GM12801 (cell line): ENCODE data around the gene MBP.

Experiments
- TF ChIP-seq, protein P1 (sequence below): IDR thresholded peaks from one replicate; pipeline ENCODE4 v1.5.1; 2011; ENCODE audit warnings: control low read depth; ENCODE audit not compliant: insufficient read length; ENCODE audit errors: extremely low read depth

The MBP gene

GRCh38 chr18:76972241-76972640, 160.3 kb downstream of the MBP start:
- TF ChIP-seq, protein P1, sequence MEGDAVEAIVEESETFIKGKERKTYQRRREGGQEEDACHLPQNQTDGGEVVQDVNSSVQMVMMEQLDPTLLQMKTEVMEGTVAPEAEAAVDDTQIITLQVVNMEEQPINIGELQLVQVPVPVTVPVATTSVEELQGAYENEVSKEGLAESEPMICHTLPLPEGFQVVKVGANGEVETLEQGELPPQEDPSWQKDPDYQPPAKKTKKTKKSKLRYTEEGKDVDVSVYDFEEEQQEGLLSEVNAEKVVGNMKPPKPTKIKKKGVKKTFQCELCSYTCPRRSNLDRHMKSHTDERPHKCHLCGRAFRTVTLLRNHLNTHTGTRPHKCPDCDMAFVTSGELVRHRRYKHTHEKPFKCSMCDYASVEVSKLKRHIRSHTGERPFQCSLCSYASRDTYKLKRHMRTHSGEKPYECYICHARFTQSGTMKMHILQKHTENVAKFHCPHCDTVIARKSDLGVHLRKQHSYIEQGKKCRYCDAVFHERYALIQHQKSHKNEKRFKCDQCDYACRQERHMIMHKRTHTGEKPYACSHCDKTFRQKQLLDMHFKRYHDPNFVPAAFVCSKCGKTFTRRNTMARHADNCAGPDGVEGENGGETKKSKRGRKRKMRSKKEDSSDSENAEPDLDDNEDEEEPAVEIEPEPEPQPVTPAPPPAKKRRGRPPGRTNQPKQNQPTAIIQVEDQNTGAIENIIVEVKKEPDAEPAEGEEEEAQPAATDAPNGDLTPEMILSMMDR: no peak

GRCh38 chr18:76970770-76971559, 161.6 kb downstream of the MBP start:
- TF ChIP-seq, protein P1: no peak

DNA sequence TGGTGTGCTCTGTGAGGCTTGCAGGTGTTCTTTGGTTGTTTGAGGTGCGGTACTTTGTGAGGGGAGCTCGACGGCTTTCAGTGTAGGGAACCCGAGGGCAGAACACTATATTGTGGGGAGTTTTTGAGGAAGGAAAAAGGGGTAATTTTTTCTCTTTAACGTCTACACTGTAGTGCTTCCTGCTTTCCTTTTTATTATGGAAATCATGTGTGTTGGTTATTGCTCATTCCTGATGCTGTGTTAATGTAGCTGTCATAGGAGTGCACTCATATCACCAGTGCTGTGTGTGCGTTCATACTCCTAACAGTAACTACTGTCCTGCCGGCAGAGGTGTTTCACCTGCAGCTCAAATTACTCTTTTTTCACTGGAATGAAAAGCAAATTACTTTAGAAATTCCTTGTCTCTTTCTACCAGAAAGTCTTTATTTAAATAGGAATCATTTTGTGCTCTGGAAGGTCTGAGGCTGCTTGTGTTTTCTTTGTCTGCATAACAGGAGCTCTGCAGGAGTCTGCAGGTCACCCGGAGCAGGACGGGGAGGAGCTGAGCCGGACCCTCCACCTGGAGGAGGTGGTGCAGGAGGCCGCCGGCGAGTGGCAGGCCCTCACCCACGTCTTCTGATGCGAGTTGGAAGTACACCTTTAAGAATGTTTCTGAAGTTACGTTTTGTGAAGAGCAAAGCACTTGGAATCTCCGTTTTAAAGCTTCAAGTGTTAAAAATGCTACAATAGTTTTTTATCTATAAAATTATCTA, 164.7 kb downstream of the MBP start:
- TF ChIP-seq, protein P1: no peak

- TF ChIP-seq, protein P1: no peak
These were observed 168.6 kb downstream of the MBP start for GRCh38 chr18:76963936-76964335.

- TF ChIP-seq, protein P1: no peak
These were observed 169.7 kb downstream of the MBP start for GRCh38 chr18:76962851-76963250.

DNA sequence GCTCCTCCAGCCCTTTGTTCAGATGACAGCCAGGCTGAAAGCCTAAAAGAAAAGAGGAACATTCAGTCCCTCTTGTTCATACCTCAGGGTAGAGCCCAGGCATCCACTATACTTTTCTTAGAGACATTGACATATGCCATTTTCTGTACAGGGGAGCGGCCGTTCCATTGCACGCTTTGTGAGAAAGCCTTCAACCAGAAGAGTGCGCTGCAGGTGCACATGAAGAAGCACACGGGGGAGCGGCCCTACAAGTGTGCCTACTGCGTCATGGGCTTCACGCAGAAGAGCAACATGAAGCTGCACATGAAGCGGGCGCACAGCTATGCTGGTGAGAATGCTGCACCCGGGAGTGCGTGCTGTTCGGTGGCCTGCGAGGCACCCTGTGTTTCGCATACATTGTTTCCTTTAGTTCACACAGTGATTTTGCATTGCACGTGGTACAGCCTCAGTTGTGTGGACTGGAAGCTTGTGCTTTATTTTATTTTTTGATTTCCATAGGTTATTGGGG, 172.0 kb downstream of the MBP start:
- TF ChIP-seq, protein P1: no peak

DNA sequence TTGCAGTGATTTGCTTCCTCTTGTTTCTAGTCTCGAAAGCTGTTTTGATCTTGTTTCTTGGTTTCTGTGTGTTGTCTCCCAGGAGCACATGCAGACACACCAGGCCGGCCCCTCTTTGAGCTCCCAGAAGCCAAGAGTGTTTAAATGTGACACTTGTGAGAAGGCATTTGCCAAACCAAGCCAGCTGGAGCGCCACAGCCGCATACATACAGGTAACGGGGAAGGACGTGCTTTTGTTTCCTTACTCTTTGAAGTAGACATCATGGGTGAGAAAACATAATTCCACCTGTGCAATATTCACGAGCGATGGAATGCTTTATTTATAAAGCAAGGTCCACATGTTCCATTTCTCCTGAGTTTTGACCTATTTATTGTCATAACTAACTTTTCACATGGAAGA, 173.0 kb downstream of the MBP start:
- TF ChIP-seq, protein P1: no peak
